PC-9 (cell line): Measurements from ENCODE around the gene TCHH. TPM values are rescaled to one million over a fixed set of nuclear protein-coding genes. Genes with fewer than 3 reads are reported as not detected.

Source experiments
- BruUV-seq: library from RNA; stranded (reverse); fragments of 400-500 nt; replicated peaks from 2 replicates; lab custom pipeline; 2021; lab: Mats Ljungman, UMichigan
- CTCF ChIA-PET: fragments of 300-600 bp; sonication (Branson Sonifier 250); formaldehyde crosslinking; loops from one replicate; lab custom pipeline; 2022; ENCODE audit warnings: antibody characterized with exemption; lab: Charles Lee
- POLR2A ChIA-PET: fragments of 300-600 bp; sonication (Branson Sonifier 250); formaldehyde crosslinking; loops from one replicate; lab custom pipeline; 2022; ENCODE audit warnings: antibody characterized with exemption; ENCODE audit not compliant: unreplicated experiment; lab: Charles Lee
- DNase-seq, 2 experiments: peaks; one replicate each; pipeline versions ENCODE4 v3.0.0 to v3.0.0-alpha.2; 2015 to 2022; ENCODE audit warnings: mixed read lengths in 1 of 2
- H2AFZ ChIP-seq: fragments of 200-600 bp; sonication (generic); 2 replicates; pipeline ENCODE4 v1.8.1; 2017; ENCODE audit warnings: antibody characterized with exemption
- H3F3A ChIP-seq: fragments of 200-600 bp; sonication (generic); 2 replicates; pipeline ENCODE4 v1.8.1; 2017; ENCODE audit warnings: antibody characterized with exemption, mild to moderate bottlenecking, low read depth; ENCODE audit not compliant: insufficient read depth
- H3K27ac ChIP-seq: fragments of 200-600 bp; sonication (generic); 2 replicates; pipeline ENCODE4 v1.6.1; 2016; ENCODE audit warnings: mixed run types
- H3K27me3 ChIP-seq: fragments of 200-600 bp; sonication (generic); 2 replicates; pipeline ENCODE4 v1.6.1; 2016; ENCODE audit warnings: low read depth, mixed run types; ENCODE audit not compliant: insufficient read depth
- H3K36me3 ChIP-seq: fragments of 200-600 bp; sonication (generic); 2 replicates; pipeline ENCODE4 v1.6.1; 2016; ENCODE audit warnings: low read depth, mixed run types
- H3K4me1 ChIP-seq: fragments of 200-600 bp; sonication (generic); replicated peaks from 2 replicates; pipeline ENCODE4 v1.6.1; 2016; ENCODE audit warnings: mixed run types; ENCODE audit not compliant: insufficient read depth
- H3K4me2 ChIP-seq: fragments of 200-600 bp; sonication (generic); 2 replicates; pipeline ENCODE4 v1.6.1; 2017; ENCODE audit warnings: mixed run types
- H3K4me3 ChIP-seq: fragments of 200-600 bp; sonication (generic); 2 replicates; pipeline ENCODE4 v1.6.1; 2016; ENCODE audit warnings: mixed run types
- H3K79me2 ChIP-seq: fragments of 200-600 bp; sonication (generic); 2 replicates; pipeline ENCODE4 v1.6.1; 2017; ENCODE audit warnings: low read depth, mixed run types
- H3K9me2 ChIP-seq: fragments of 200-600 bp; sonication (generic); 2 replicates; pipeline ENCODE4 v1.8.1; 2017; ENCODE audit warnings: mild to moderate bottlenecking; ENCODE audit not compliant: insufficient read depth
- H3K9me3 ChIP-seq: fragments of 200-600 bp; sonication (generic); 2 replicates; pipeline ENCODE4 v1.8.1; 2016; ENCODE audit warnings: low read depth; ENCODE audit not compliant: insufficient read depth
- H4K20me1 ChIP-seq: fragments of 200-600 bp; sonication (generic); 2 replicates; pipeline ENCODE4 v1.8.1; 2017; ENCODE audit not compliant: insufficient read depth
- CTCF ChIP-seq: fragments of 200-600 bp; sonication (generic); conservative IDR thresholded peaks from 2 replicates; pipeline ENCODE4 v1.6.1; 2017; ENCODE audit warnings: mixed run types, antibody characterized with exemption, mild to moderate bottlenecking, moderate library complexity
- EZH2 ChIP-seq: fragments of 200-600 bp; sonication (generic); IDR thresholded peaks from 2 replicates; pipeline ENCODE4 v1.8.0; 2017; ENCODE audit warnings: antibody characterized with exemption, low read depth
- intact Hi-C: fragments of 100-400 bp; cut with micrococcal nuclease; formaldehyde crosslinking; loops from one replicate; pipeline ENCODE4 v1.10.0; 2022; ENCODE audit not compliant: unreplicated experiment
- total RNA-seq: library from RNA; stranded (reverse); gene quantifications from 2 replicates; pipeline ENCODE4 v1.2.3, GENCODE V29; 2021

TCHH gene
- total RNA-seq, 1 experiment from 2014 or later = 0.04 TPM

DNA sequence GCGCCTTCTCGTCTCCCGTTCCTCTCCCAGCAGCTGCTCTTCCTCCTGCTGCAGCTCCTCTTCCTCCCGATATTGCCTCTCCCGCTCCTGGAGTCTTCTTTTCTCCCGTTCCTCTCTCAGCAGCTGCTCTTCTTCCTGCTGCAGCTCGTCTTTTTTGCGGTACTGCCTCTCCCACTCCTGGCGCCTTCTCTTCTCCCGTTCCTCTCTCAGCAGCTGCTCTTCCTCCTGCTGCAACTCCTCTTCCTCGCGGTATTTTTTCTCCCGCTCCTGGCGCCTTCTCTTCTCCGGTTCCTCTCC, 5.3 kb downstream of the TCHH start:
- intact Hi-C loops = no loop called here
- Histone ChIP-seq H3K9me2 (no peaks in the 10 kb centered on the region), H3K4me3 (peak overlapping the region; percentile 79), H4K20me1 (no peaks in the 10 kb centered on the region), H2AFZ (peak overlapping the region; percentile 97), H3K4me1 (peaks cover 15% of the 10 kb centered on the region; the same call in 1 of the 2 replicates), H3K27ac (no peak overlapping the region), H3K79me2 (no peaks in the 10 kb centered on the region), H3K27me3 (peaks cover 39% of the 10 kb centered on the region), H3K9me3 (peaks cover 9% of the 10 kb centered on the region), H3K4me2 (peak overlapping the region; percentile 100), H3K36me3 (no peaks in the 10 kb centered on the region), H3F3A (peaks cover 15% of the 10 kb centered on the region; the same call in 1 of the 2 replicates)
- ChIA-PET CTCF (interaction anchor here (0.6 to 1.1 kb wide), 2 partner anchors 53 to 57 kb away, joined by 3 to 17 read pairs; no protein-coding TSS in a partner anchor), POLR2A (interaction anchor here (0.6 to 0.7 kb wide), 5 partner anchors 50 to 185 kb away, joined by 4 to 19 read pairs (median 5); no protein-coding TSS in a partner anchor)
- TF ChIP-seq CTCF (no peak), EZH2 (no peak)
- DNase-seq = no peak
- no TSS peak for BruUV-seq

GRCh38 chr1:152109231-152109997, 5.8 kb downstream of the TCHH start:
- Histone ChIP-seq H3K4me2 (peak overlapping the region; percentile 100), H3K27me3 (peaks cover 34% of the 10 kb centered on the region), H4K20me1 (no peaks in the 10 kb centered on the region), H2AFZ (peak overlapping the region; percentile 97), H3K9me2 (no peaks in the 10 kb centered on the region), H3K79me2 (no peaks in the 10 kb centered on the region), H3K36me3 (no peaks in the 10 kb centered on the region), H3K27ac (no peak overlapping the region), H3F3A (peaks cover 15% of the 10 kb centered on the region; the same call in 1 of the 2 replicates), H3K4me1 (peaks cover 15% of the 10 kb centered on the region; the same call in 1 of the 2 replicates), H3K9me3 (peaks cover 9% of the 10 kb centered on the region), H3K4me3 (peak overlapping the region; percentile 79)
- CTCF ChIA-PET = interaction anchor here (0.6 to 0.9 kb wide), 3 partner anchors 53 to 349 kb away, joined by 3 to 17 read pairs (median 4); no protein-coding TSS in a partner anchor
- no TSS peak for BruUV-seq
- no peak for TF ChIP-seq EZH2
- TF ChIP-seq CTCF = no peak
- peak in 1 of 2 experiments; percentile 4 for DNase-seq
- intact Hi-C loops = no loop called here
- POLR2A ChIA-PET = interaction anchor here (0.5 to 0.7 kb wide), 4 partner anchors 50 to 185 kb away, joined by 3 to 19 read pairs (median 4); no protein-coding TSS in a partner anchor

DNA sequence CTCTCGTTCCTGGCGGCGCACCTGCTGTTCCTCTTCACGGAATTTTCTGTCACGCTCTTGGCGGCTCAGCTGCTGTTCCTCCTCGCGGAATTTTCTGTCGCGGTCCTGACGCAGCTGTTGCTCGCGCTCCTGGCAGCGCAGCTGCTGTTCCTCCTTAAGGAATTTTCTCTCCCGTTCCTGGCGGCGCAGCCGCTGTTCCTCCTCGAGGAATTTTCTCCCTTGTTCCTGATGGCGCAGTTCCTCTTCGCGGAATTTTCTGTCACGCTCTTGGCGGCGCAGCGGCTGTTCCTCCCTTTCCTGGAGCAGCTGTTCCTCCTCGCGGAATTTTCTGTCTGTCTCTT, 6.4 kb downstream of the TCHH start:
- Histone ChIP-seq H4K20me1 (no peaks in the 10 kb centered on the region), H3K27me3 (peaks cover 29% of the 10 kb centered on the region), H3K79me2 (no peaks in the 10 kb centered on the region), H3K27ac (no peak overlapping the region), H2AFZ (no peak overlapping the region), H3K36me3 (no peaks in the 10 kb centered on the region), H3K9me2 (no peaks in the 10 kb centered on the region), H3K4me3 (no peak overlapping the region), H3K4me2 (peak overlapping the region; percentile 100; the same call in 1 of the 2 replicates), H3K4me1 (peaks cover 15% of the 10 kb centered on the region; the same call in 1 of the 2 replicates), H3K9me3 (peaks cover 9% of the 10 kb centered on the region), H3F3A (peaks cover 15% of the 10 kb centered on the region; the same call in 1 of the 2 replicates)
- no peak for TF ChIP-seq EZH2
- TF ChIP-seq CTCF = no peak
- no peak for DNase-seq
- intact Hi-C loops = no loop called here
- ChIA-PET CTCF (interaction anchor here (0.6 to 0.9 kb wide), 2 partner anchors 78 to 350 kb away, joined by 3 to 4 read pairs; no protein-coding TSS in a partner anchor), POLR2A (interaction anchor here (0.5 kb wide), 1 partner anchor 121 kb away, joined by 3 read pairs; no protein-coding TSS in a partner anchor)
- no TSS peak for BruUV-seq
